Measurements from ENCODE around the gene CWC22. TPM values are rescaled to one million over a fixed set of nuclear protein-coding genes. Genes with fewer than 3 reads are reported as not detected.
"Not testable (repeated sequence)": the region's sequence is repeated elsewhere in the genome, so short reads cannot be mapped to it uniquely, and the experiment has no call there.

Gene CWC22
- polyA plus RNA-seq, 4 donors, result 9.2 to 26.1 (median 9.8) TPM

DNA sequence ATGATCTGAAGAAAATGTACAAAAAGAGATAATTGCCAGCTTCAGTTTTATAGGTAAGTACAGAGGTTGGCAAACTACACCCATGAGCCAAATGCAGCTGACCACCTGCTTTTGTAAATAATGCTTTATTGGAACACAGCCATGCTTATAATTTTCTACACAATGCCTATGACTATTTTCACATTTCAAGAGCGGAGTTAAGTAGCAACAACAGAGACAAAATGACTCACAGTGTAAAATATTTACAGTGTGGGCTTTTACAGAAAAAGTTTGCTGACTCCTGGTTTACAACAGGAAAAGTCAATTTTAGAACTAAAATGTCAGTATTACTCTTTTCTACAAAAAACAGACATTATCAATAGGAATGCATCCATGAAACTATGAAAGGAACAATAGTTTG lies 26.0 kb downstream of the CWC22 start:
- no peak overlapping the region for H3K27ac ChIP-seq (ENCODE audit: low read depth in 1 of 3, low read length in 2 of 3)
- DNase-seq, result no peak
- H3K27me3 ChIP-seq (ENCODE audit: control insufficient read depth in 3 of 3, insufficient read depth in 3 of 3, low read length in 3 of 3), result no peaks in the 10 kb centered on the region
- peaks cover 9 to 14% (median 9%) of the 10 kb centered on the region in 3 donors for H3K36me3 ChIP-seq (ENCODE audit: control insufficient read depth in 3 of 3, insufficient read depth in 2 of 3, low read depth in 1 of 3, low read length in 3 of 3)
- WGBS, 3 donors, result 85 to 94% (median 93%) methylated on average over 1 of the region's 1 CpG
- no peak for FAIRE-seq
- H3K4me1 ChIP-seq (ENCODE audit: control insufficient read depth in 3 of 3, insufficient read depth in 2 of 3, low read depth in 1 of 3, low read length in 2 of 3), result no peaks in the 10 kb centered on the region
- no peak overlapping the region for H3K4me3 ChIP-seq (ENCODE audit: low read depth in 1 of 3, low read length in 3 of 3)
- H3K9me3 ChIP-seq (ENCODE audit: control insufficient read depth in 2 of 2, insufficient read depth in 1 of 2, low read depth in 1 of 2, low read length in 1 of 2), result no peaks in the 10 kb centered on the region

DNA sequence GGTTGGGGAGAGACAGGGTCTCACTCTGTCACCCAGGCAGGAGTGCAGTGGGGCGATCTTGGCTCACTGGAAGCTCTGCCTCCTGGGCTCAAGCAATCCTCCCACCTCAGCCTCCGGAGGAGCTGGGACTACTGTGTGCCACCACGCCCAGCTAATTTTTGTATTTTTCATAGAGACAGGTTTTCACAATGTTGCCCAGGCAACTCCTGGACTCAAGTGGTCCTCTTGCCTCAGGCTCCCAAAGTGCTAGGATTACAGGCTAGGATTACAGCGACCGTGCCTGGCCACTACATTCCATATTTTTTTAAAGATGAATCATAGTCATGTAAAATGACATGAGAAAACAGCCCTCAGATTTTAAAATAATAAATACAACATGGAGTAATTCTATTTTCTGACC lies 32.3 kb downstream of the CWC22 start:
- Histone ChIP-seq H3K36me3 (ENCODE audit: control insufficient read depth in 3 of 3, insufficient read depth in 2 of 3, low read depth in 1 of 3, low read length in 3 of 3) (peaks cover 6 to 13% (median 10%) of the 10 kb centered on the region in 3 donors), H3K27ac (ENCODE audit: low read depth in 1 of 3, low read length in 2 of 3) (no peak overlapping the region), H3K4me1 (ENCODE audit: control insufficient read depth in 3 of 3, insufficient read depth in 2 of 3, low read depth in 1 of 3, low read length in 2 of 3) (no peaks in the 10 kb centered on the region), H3K27me3 (ENCODE audit: control insufficient read depth in 3 of 3, insufficient read depth in 3 of 3, low read length in 3 of 3) (no peaks in the 10 kb centered on the region), H3K9me3 (ENCODE audit: control insufficient read depth in 2 of 2, insufficient read depth in 1 of 2, low read depth in 1 of 2, low read length in 1 of 2) (no peaks in the 10 kb centered on the region), H3K4me3 (ENCODE audit: low read depth in 1 of 3, low read length in 3 of 3) (no peak overlapping the region)
- FAIRE-seq (no peak), DNase-seq (no peak)
- 96 to 97% (median 97%) methylated on average over 5 of the region's 5 CpGs for WGBS, 3 donors

DNA sequence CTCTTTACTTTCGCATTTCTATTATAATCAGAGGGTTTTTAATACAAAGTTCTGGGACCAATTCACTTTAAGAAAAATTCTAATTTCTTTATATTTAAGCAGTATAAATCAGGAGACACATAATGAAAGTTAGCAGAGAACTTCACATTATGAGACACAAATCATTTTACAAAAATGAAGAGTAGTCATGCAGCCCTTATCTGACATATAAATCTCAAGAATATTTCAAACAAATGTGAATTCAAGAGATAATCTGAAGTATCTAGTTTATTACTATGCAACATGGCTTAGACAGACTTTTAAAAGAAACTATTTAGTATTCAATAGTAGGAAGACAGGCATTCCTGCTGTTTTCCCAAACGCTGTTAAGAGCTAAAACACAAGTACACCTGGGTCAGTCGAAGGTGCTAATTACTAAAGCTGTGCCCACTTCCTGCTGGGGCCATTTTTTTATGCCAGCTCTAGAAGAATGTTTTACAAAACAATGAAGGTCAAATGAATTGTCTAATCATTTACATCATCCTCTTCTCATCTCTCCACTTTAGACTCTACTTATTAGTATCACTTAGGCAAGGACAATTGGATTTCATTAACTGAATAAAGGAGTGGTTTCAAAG lies 40.2 kb downstream of the CWC22 start:
- 90 to 92% (median 91%) methylated on average over 3 of the region's 3 CpGs for WGBS, 3 donors
- no peak for FAIRE-seq
- no peak for DNase-seq
- H3K27me3 ChIP-seq (ENCODE audit: control insufficient read depth in 3 of 3, insufficient read depth in 3 of 3, low read length in 3 of 3), result no peaks in the 10 kb centered on the region
- H3K9me3 ChIP-seq (ENCODE audit: control insufficient read depth in 2 of 2, insufficient read depth in 1 of 2, low read depth in 1 of 2, low read length in 1 of 2), result no peaks in the 10 kb centered on the region
- no peak overlapping the region for H3K4me3 ChIP-seq (ENCODE audit: low read depth in 1 of 3, low read length in 3 of 3)
- no peaks in the 10 kb centered on the region for H3K4me1 ChIP-seq (ENCODE audit: control insufficient read depth in 3 of 3, insufficient read depth in 2 of 3, low read depth in 1 of 3, low read length in 2 of 3)
- peaks cover 0 to 8% (median 2%) of the 10 kb centered on the region in 3 donors for H3K36me3 ChIP-seq (ENCODE audit: control insufficient read depth in 3 of 3, insufficient read depth in 2 of 3, low read depth in 1 of 3, low read length in 3 of 3)
- H3K27ac ChIP-seq (ENCODE audit: low read depth in 1 of 3, low read length in 2 of 3), result no peak overlapping the region

DNA sequence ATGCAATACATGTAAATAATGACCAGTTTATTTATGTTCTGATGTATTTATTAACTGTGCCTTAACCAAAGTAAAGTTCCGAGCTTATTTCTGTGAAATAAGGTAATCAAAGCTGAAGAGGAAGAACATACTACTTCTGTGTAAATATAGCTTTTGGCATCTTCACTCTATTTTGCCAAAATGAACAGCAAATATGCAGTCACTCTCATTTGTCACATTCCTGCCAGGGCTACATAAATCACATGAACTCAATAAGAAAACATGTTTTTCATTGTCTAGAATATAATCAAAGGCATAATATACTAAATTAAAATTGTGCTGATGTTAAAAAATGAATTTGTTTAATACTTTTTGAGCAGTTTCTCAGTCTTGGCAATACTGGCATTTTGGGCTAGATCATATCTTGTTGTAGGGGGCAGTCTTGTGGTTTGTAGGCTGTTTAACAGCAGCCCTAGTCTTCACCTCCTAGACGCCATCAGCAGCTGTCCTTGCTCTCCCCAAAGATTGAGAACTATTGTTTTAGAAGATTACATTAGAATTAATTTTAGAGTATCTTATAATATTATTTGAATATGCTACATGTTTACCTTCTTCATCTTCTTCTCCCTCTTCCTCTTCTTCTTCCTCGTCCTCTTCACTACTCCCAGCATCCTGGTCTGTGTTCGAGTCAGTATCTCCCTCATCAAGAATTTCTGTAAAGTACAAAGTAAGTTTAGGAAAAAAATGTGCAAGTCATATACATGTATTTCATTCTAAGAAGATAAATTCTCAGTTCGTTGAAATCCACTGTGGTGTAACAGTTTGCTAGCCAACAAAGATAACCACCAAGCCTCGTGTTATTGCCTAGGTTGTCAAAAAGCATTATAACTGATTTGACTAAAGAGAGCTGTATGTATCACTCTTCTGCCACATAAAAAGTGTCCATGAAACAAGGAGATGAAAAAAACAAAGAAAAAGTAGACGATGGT lies 41.5 kb downstream of the CWC22 start:
- Histone ChIP-seq H3K27me3 (ENCODE audit: control insufficient read depth in 3 of 3, insufficient read depth in 3 of 3, low read length in 3 of 3) (no peaks in the 10 kb centered on the region), H3K27ac (ENCODE audit: low read depth in 1 of 3, low read length in 2 of 3) (no peak overlapping the region), H3K4me1 (ENCODE audit: control insufficient read depth in 3 of 3, insufficient read depth in 2 of 3, low read depth in 1 of 3, low read length in 2 of 3) (no peaks in the 10 kb centered on the region), H3K4me3 (ENCODE audit: low read depth in 1 of 3, low read length in 3 of 3) (no peak overlapping the region), H3K36me3 (ENCODE audit: control insufficient read depth in 3 of 3, insufficient read depth in 2 of 3, low read depth in 1 of 3, low read length in 3 of 3) (peaks cover 0 to 6% (median 2%) of the 10 kb centered on the region in 3 donors), H3K9me3 (ENCODE audit: control insufficient read depth in 2 of 2, insufficient read depth in 1 of 2, low read depth in 1 of 2, low read length in 1 of 2) (no peaks in the 10 kb centered on the region)
- WGBS, 3 donors, result 89 to 92% (median 91%) methylated on average over 7 of the region's 7 CpGs
- FAIRE-seq, result no peak
- no peak for DNase-seq

DNA sequence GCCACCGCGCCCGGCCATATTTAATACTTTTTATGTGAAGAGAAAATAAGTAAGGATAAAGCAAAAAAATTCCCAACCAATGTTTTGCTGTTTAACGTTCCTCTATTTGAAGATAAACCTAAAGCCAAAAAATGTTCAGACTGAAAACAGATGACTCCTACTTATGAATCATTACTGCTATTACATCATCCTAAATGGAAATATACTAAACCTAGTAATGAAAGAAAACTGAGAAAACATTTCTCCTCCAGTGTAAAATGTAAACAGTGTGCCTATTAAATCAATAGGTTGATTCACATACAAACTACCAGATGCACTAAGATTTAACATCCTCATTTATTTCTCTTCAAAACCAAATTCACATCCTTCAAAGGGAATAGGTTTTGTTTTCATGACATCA lies 43.5 kb downstream of the CWC22 start:
- WGBS, 3 donors, result 93 to 98% (median 94%) methylated on average over 4 of the region's 4 CpGs
- FAIRE-seq (no peak), DNase-seq (no peak)
- peaks cover 0 to 6% (median 2%) of the 10 kb centered on the region in 3 donors for H3K36me3 ChIP-seq (ENCODE audit: control insufficient read depth in 3 of 3, insufficient read depth in 2 of 3, low read depth in 1 of 3, low read length in 3 of 3)
- no peaks in the 10 kb centered on the region for H3K4me1 ChIP-seq (ENCODE audit: control insufficient read depth in 3 of 3, insufficient read depth in 2 of 3, low read depth in 1 of 3, low read length in 2 of 3)
- no peaks in the 10 kb centered on the region for H3K27me3 ChIP-seq (ENCODE audit: control insufficient read depth in 3 of 3, insufficient read depth in 3 of 3, low read length in 3 of 3)
- no peaks in the 10 kb centered on the region for H3K9me3 ChIP-seq (ENCODE audit: control insufficient read depth in 2 of 2, insufficient read depth in 1 of 2, low read depth in 1 of 2, low read length in 1 of 2)
- H3K4me3 ChIP-seq (ENCODE audit: low read depth in 1 of 3, low read length in 3 of 3), result no peak overlapping the region
- H3K27ac ChIP-seq (ENCODE audit: low read depth in 1 of 3, low read length in 2 of 3), result no peak overlapping the region

DNA sequence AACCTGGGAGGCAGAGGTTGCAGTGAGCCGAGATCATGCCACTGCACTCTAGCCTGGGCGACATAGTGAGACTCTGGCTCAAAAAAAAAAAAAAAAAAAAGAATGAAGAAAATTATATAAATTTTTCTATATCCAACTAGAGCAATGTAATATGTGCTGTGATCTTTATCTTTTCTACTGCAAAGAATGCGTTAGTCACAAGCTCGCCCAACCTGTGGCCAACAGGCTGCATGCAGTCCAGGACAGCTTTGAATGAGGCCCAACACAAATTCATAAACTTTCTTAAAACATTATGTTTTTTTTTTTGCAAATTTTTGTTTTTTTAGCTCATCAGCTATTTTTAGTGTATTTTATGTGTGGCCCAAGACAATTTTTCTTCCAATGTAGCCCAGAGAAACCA lies 48.8 kb downstream of the CWC22 start:
- H3K4me3 ChIP-seq (ENCODE audit: low read depth in 1 of 3, low read length in 3 of 3); DNase-seq; H3K27me3 ChIP-seq (ENCODE audit: control insufficient read depth in 3 of 3, insufficient read depth in 3 of 3, low read length in 3 of 3); H3K36me3 ChIP-seq (ENCODE audit: control insufficient read depth in 3 of 3, insufficient read depth in 2 of 3, low read depth in 1 of 3, low read length in 3 of 3); H3K9me3 ChIP-seq (ENCODE audit: control insufficient read depth in 2 of 2, insufficient read depth in 1 of 2, low read depth in 1 of 2, low read length in 1 of 2); H3K27ac ChIP-seq (ENCODE audit: low read depth in 1 of 3, low read length in 2 of 3); FAIRE-seq; H3K4me1 ChIP-seq (ENCODE audit: control insufficient read depth in 3 of 3, insufficient read depth in 2 of 3, low read depth in 1 of 3, low read length in 2 of 3): not testable (repeated sequence)
- WGBS, 3 donors, result 99% methylated on average over 4 of the region's 4 CpGs

DNA sequence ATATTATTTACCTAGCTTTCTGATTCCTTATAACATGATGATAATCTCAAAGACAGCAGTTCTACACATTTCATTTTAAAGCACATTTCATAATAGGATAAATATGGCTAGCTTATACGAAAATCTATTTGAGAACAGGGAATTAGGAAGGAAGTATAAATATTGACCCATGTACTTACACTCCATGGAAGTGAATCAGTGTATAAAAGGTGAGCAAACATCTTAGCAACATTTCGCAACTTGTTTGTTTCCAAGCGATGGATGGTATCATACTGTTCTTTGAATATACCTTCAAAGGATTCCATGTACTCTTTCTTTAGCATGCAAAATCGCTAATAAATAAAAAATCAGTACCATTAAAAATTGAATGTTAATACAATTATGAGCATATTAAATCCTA lies 53.1 kb downstream of the CWC22 start:
- H3K27ac ChIP-seq (ENCODE audit: low read depth in 1 of 3, low read length in 2 of 3), result no peak overlapping the region
- H3K27me3 ChIP-seq (ENCODE audit: control insufficient read depth in 3 of 3, insufficient read depth in 3 of 3, low read length in 3 of 3), result no peaks in the 10 kb centered on the region
- DNase-seq, result no peak
- H3K9me3 ChIP-seq (ENCODE audit: control insufficient read depth in 2 of 2, insufficient read depth in 1 of 2, low read depth in 1 of 2, low read length in 1 of 2), result no peaks in the 10 kb centered on the region
- H3K4me1 ChIP-seq (ENCODE audit: control insufficient read depth in 3 of 3, insufficient read depth in 2 of 3, low read depth in 1 of 3, low read length in 2 of 3), result no peaks in the 10 kb centered on the region
- 93 to 94% (median 94%) methylated on average over 4 of the region's 4 CpGs for WGBS, 3 donors
- H3K36me3 ChIP-seq (ENCODE audit: control insufficient read depth in 3 of 3, insufficient read depth in 2 of 3, low read depth in 1 of 3, low read length in 3 of 3), result peaks cover 7 to 10% (median 10%) of the 10 kb centered on the region in 3 donors
- FAIRE-seq, result no peak
- no peak overlapping the region for H3K4me3 ChIP-seq (ENCODE audit: low read depth in 1 of 3, low read length in 3 of 3)

DNA sequence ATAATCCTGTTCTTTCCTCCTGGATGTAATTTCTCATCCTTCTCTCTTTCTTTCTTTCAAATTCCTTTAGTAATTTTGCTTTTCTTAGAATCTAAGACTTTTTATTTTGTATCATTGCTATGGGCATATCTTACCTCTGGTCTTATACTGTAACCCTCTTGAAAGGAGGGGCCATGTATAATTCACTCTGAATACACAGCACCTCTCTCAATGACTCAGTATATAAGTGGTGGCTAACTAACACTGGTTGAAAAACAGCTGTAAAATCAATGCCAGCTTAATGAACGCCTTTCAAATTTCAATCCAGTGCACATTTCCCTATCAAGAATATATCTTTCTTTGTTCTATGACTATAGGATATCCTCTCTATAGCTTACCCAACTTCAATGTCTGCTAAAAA lies 53.7 kb downstream of the CWC22 start:
- Histone ChIP-seq H3K36me3 (ENCODE audit: control insufficient read depth in 3 of 3, insufficient read depth in 2 of 3, low read depth in 1 of 3, low read length in 3 of 3) (peaks cover 7 to 11% (median 10%) of the 10 kb centered on the region in 3 donors), H3K27ac (ENCODE audit: low read depth in 1 of 3, low read length in 2 of 3) (no peak overlapping the region), H3K4me3 (ENCODE audit: low read depth in 1 of 3, low read length in 3 of 3) (no peak overlapping the region), H3K4me1 (ENCODE audit: control insufficient read depth in 3 of 3, insufficient read depth in 2 of 3, low read depth in 1 of 3, low read length in 2 of 3) (no peaks in the 10 kb centered on the region), H3K9me3 (ENCODE audit: control insufficient read depth in 2 of 2, insufficient read depth in 1 of 2, low read depth in 1 of 2, low read length in 1 of 2) (no peaks in the 10 kb centered on the region), H3K27me3 (ENCODE audit: control insufficient read depth in 3 of 3, insufficient read depth in 3 of 3, low read length in 3 of 3) (no peaks in the 10 kb centered on the region)
- WGBS, 3 donors, result 92 to 100% (median 96%) methylated on average over 1 of the region's 1 CpG
- DNase-seq (no peak), FAIRE-seq (no peak)

All from small intestine (tissue), 7 donors.